ENCODE results near the gene LLGL2.

LLGL2 gene

GRCh38 chr17:75588596-75589011, 63.1 kb downstream of the LLGL2 start:
- peak; percentile 54 for DNase-seq (ENCODE audit: low spot score)
- TF ChIP-seq, protein P1, sequence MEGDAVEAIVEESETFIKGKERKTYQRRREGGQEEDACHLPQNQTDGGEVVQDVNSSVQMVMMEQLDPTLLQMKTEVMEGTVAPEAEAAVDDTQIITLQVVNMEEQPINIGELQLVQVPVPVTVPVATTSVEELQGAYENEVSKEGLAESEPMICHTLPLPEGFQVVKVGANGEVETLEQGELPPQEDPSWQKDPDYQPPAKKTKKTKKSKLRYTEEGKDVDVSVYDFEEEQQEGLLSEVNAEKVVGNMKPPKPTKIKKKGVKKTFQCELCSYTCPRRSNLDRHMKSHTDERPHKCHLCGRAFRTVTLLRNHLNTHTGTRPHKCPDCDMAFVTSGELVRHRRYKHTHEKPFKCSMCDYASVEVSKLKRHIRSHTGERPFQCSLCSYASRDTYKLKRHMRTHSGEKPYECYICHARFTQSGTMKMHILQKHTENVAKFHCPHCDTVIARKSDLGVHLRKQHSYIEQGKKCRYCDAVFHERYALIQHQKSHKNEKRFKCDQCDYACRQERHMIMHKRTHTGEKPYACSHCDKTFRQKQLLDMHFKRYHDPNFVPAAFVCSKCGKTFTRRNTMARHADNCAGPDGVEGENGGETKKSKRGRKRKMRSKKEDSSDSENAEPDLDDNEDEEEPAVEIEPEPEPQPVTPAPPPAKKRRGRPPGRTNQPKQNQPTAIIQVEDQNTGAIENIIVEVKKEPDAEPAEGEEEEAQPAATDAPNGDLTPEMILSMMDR (IDR thresholded peaks at IDR 0.05; ENCODE audit: extremely low read depth, insufficient read depth, missing control alignments) = no peak
- in situ Hi-C loops (cut with MboI; ENCODE audit: low pct_unique_long_range_greater_than_20kb, low sequenced_read_pairs, unreplicated experiment) = no loop called here

DNA sequence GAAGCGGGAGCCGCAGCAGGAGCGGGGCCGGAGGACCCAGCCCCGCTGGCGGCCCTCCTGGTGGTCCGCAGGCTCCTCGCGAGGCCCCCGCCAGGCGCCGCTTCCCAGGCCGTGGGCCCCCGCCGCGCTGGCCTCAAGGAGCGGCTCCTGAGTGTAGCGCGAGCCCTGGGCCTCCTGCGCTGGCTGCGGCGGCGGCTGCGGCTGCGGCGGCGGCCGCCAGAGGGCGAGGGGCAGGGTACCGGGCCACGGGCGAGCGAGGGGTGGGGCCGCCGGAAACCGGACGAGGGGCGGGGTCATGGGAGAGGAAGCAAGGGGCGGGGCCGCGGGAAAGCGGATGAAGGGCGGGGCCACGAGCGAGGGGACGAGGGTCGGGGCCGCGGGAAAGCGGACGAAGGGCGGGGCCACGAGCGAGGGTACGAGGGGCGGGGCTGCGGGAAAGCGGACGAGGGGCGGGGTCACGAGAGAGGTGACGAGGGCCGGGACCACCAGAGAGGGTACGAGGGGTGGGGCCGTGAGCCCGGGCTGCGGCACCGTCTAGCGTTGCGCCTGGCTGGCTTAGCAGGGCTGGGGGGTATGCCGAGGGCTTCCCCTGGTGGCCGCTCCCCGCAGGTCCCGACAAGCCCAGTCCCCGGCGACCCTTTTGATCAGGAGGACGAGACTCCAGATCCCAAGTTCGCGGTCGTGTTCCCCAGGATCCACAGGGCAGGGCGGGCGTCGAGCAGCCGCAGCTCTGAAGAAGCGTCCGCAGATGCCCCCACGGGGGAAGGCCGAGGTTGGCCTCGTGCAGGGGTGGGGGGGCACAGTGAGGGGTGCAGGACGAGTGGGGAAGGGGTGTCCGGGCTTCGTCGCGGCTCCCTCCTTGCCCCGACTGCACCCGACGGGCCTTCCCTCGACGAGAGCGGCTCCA, 63.8 kb downstream of the LLGL2 start:
- DNase-seq (ENCODE audit: low spot score) = peak; percentile 100
- in situ Hi-C loops (cut with MboI; ENCODE audit: low pct_unique_long_range_greater_than_20kb, low sequenced_read_pairs, unreplicated experiment) = no loop called here
- TF ChIP-seq, protein P1 (IDR thresholded peaks at IDR 0.05; ENCODE audit: extremely low read depth, insufficient read depth, missing control alignments) = peak; percentile 88

- DNase-seq (ENCODE audit: low spot score) = no peak
- TF ChIP-seq, protein P1 (IDR thresholded peaks at IDR 0.05; ENCODE audit: extremely low read depth, insufficient read depth, missing control alignments) = no peak
- in situ Hi-C loops (cut with MboI; ENCODE audit: low pct_unique_long_range_greater_than_20kb, low sequenced_read_pairs, unreplicated experiment) = no loop called here
These were observed 64.4 kb downstream of the LLGL2 start for GRCh38 chr17:75589919-75590303.

- no peak for DNase-seq (ENCODE audit: low spot score)
- in situ Hi-C loops (cut with MboI; ENCODE audit: low pct_unique_long_range_greater_than_20kb, low sequenced_read_pairs, unreplicated experiment) = no loop called here
- TF ChIP-seq, protein P1 (IDR thresholded peaks at IDR 0.05; ENCODE audit: extremely low read depth, insufficient read depth, missing control alignments) = no peak
These were observed 64.8 kb downstream of the LLGL2 start for GRCh38 chr17:75590314-75590761.

DNA sequence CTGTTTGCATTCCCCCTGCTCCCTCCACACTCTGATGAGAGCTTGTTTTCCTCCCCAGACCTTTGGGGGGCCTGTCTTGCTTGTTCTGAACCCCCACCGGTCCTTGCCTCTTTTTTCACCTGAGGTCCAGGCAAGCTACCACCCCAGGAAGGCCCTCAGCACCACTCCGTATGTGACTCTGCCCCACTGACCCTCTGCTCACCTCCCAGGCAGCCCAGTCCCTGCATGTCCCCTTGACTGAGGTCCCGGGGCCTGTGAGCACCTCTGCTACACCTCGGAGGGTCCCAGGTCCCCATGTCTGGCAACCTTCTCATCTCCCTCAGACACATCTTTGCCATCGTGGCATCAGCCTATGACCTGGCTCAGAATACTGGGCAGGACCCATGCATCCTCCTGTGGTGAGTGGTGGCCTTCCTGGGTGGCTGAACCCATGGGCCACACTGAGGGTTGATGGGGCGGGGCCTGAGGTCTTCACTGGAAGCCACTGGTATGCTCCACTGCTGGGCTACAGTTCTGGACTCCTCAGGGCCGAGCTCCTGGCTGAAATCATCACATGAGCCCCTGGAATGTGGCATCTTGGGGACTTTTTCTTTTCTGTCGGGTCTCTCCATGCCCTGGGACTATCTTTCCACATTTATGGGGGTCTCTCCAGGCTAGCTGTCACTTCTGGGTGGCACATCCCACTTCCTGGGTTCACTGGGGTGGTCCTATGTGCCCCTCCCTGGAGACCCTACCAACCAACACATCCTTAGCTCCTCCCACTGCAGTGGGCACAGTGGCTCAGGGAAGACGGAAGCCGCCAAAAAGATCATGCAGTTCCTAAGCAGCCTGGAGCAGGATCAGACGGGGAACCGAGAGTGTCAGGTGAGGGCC, 65.6 kb downstream of the LLGL2 start:
- no peak for DNase-seq (ENCODE audit: low spot score)
- TF ChIP-seq, protein P1 (IDR thresholded peaks at IDR 0.05; ENCODE audit: extremely low read depth, insufficient read depth, missing control alignments) = no peak
- in situ Hi-C loops (cut with MboI; ENCODE audit: low pct_unique_long_range_greater_than_20kb, low sequenced_read_pairs, unreplicated experiment) = no loop called here

DNA sequence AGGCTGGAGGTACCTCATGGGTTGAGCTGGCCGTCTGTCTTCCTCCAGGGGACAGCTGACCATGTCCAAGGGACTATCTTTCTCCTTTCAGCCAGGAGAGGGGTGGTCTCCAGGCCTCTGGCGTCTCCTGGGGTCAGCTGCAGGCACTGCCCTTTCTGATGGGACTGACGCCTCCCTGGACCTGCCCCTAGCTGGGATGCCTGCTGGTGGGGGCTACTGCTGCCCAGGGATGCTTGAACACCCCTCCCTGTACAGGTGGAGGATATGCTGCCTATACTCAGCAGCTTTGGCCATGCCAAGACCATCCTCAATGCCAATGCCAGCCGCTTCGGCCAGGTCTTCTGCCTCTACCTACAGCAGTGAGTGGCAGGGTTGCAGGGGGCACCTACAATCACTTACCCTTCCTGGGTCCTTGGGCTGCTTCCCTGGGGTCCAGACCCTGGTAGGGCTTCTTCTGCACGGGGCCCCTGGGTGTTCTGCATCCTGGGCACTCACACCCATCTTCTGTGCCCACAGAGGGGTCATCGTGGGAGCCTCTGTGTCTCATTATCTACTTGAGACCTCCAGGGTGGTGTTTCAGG, 66.3 kb downstream of the LLGL2 start:
- in situ Hi-C loops (cut with MboI; ENCODE audit: low pct_unique_long_range_greater_than_20kb, low sequenced_read_pairs, unreplicated experiment) = no loop called here
- TF ChIP-seq, protein P1 (IDR thresholded peaks at IDR 0.05; ENCODE audit: extremely low read depth, insufficient read depth, missing control alignments) = no peak
- DNase-seq (ENCODE audit: low spot score) = no peak
